Activated T-cell treated with anti-CD3 and anti-CD28 coated beads for 1 hour (primary cell): ENCODE data around the gene CLSTN1.
"Not testable (repeated sequence)": the region's sequence is repeated elsewhere in the genome, so short reads cannot be mapped to it uniquely, and the experiment has no call there.

ENCODE experiments used
- DNase-seq: peaks from one replicate; pipeline ENCODE4 v3.0.0-alpha.2; 2020; ENCODE audit warnings: low read depth

CLSTN1 gene

GRCh38 chr1:9825093-9826074, 1.6 kb upstream of the CLSTN1 start:
- DNase-seq: peak; percentile 18

GRCh38 chr1:9824702-9825089, 931 bp upstream of the CLSTN1 start:
- DNase-seq: no peak

- DNase-seq: no peak
These were observed 147 bp downstream of the CLSTN1 start for GRCh38 chr1:9823693-9823942.

GRCh38 chr1:9822897-9823692, 670 bp downstream of the CLSTN1 start:
- no peak for DNase-seq

GRCh38 chr1:9822490-9822889, 1.3 kb downstream of the CLSTN1 start:
- no peak for DNase-seq

GRCh38 chr1:9821710-9822109, 2.1 kb downstream of the CLSTN1 start:
- no peak for DNase-seq

GRCh38 chr1:9820521-9820920, 3.2 kb downstream of the CLSTN1 start:
- DNase-seq: no peak

GRCh38 chr1:9817734-9818133, 6.0 kb downstream of the CLSTN1 start:
- no peak for DNase-seq

- DNase-seq: no peak
These were observed 7.6 kb downstream of the CLSTN1 start for GRCh38 chr1:9816199-9816598.

GRCh38 chr1:9815150-9815549, 8.6 kb downstream of the CLSTN1 start:
- DNase-seq: no peak

GRCh38 chr1:9814619-9815018, 9.1 kb downstream of the CLSTN1 start:
- no peak for DNase-seq

GRCh38 chr1:9811239-9811966, 12.4 kb downstream of the CLSTN1 start:
- no peak for DNase-seq

GRCh38 chr1:9809100-9809510, 14.7 kb downstream of the CLSTN1 start:
- no peak for DNase-seq

GRCh38 chr1:9808459-9808858, 15.3 kb downstream of the CLSTN1 start:
- no peak for DNase-seq

GRCh38 chr1:9807541-9807940, 16.2 kb downstream of the CLSTN1 start:
- DNase-seq: no peak

- DNase-seq: not testable (repeated sequence)
These were observed 17.8 kb downstream of the CLSTN1 start for GRCh38 chr1:9805972-9806371.

- DNase-seq: no peak
These were observed 18.7 kb downstream of the CLSTN1 start for GRCh38 chr1:9805006-9805508.

- DNase-seq: not testable (repeated sequence)
These were observed 20.5 kb downstream of the CLSTN1 start for GRCh38 chr1:9803003-9803918.

GRCh38 chr1:9801909-9802308, 21.9 kb downstream of the CLSTN1 start:
- DNase-seq: no peak

- DNase-seq: no peak
These were observed 25.3 kb downstream of the CLSTN1 start for GRCh38 chr1:9798236-9799130.
